ENCODE data around the gene CD244.

- no peak for TF ChIP-seq POLR2AphosphoS5 (IDR thresholded peaks at IDR 0.05; ENCODE audit: insufficient read depth in 1 of 2, low read depth in 1 of 2)
- TF ChIP-seq CTCF (IDR thresholded peaks at IDR 0.05) = no peak
- TF ChIP-seq POLR2A (IDR thresholded peaks at IDR 0.05) = no peak
Measured at GRCh38 chr1:160885042-160885441, 22.4 kb upstream of the CD244 start, which contains the start of gene ITLN1.
